Endothelial cell of umbilical vein (primary cell): ENCODE measurements around the gene RASGRF1. TPM values are rescaled to one million over a fixed set of nuclear protein-coding genes. Genes with fewer than 3 reads are reported as not detected.

Source experiments
- BruUV-seq: library from RNA; stranded (reverse); fragments of 400-500 nt; replicated peaks from 2 replicates; lab custom pipeline; 2021; lab: Mats Ljungman, UMichigan
- CTCF ChIA-PET: fragments of 300-600, 350-600 bp; sonication (Branson Sonifier 250); formaldehyde crosslinking; loops from one replicate; lab custom pipeline; 2021; ENCODE audit warnings: antibody characterized with exemption, inconsistent platforms; lab: Charles Lee
- POLR2A ChIA-PET: fragments of 300-600, 350-600 bp; sonication (Branson Sonifier 250); formaldehyde crosslinking; loops from one replicate; lab custom pipeline; 2021; ENCODE audit warnings: antibody characterized with exemption, inconsistent platforms; lab: Charles Lee
- DNase-seq: peaks from one replicate; pipeline ENCODE4 v3.0.0-alpha.2; 2011; ENCODE audit warnings: low read depth, low spot score
- FAIRE-seq: peaks from 2 replicates; lab custom pipeline; 2011; peaks lifted over from hg19 to GRCh38; lab: Jason Lieb, UNC
- H2AFZ ChIP-seq: 2 replicates; pipeline ENCODE4 v1.6.0; 2012; ENCODE audit warnings: low read depth, low read length, control low read depth, inconsistent platforms
- H3K27ac ChIP-seq: 2 replicates; pipeline ENCODE4 v1.5.1; 2011; ENCODE audit warnings: low read depth, mild to moderate bottlenecking, control low read depth, low read length, moderate library complexity; ENCODE audit not compliant: insufficient read depth
- H3K27me3 ChIP-seq, 2 experiments: 2 replicates each; pipeline versions ENCODE4 v1.6.0 to v1.6.1; 2011; ENCODE audit warnings: low read length in 2 of 2, mixed read lengths in 1 of 2; ENCODE audit not compliant: control insufficient read depth in 2 of 2, insufficient read depth in 2 of 2
- H3K36me3 ChIP-seq, 2 experiments: 2 replicates in 1 of 2; 3 replicates in 1 of 2; pipeline ENCODE4 v1.5.1; 2011; ENCODE audit warnings: low read length in 2 of 2, mild to moderate bottlenecking in 1 of 2, moderate library complexity in 1 of 2; ENCODE audit not compliant: control insufficient read depth in 2 of 2, insufficient read depth in 2 of 2; ENCODE audit errors: extremely low read depth in 1 of 2
- H3K4me1 ChIP-seq: 3 replicates; pipeline ENCODE4 v1.5.1; 2011; ENCODE audit warnings: mild to moderate bottlenecking, low read length; ENCODE audit not compliant: control insufficient read depth, insufficient read depth; ENCODE audit errors: extremely low read depth
- H3K4me2 ChIP-seq: 2 replicates; pipeline ENCODE4 v1.6.1; 2011; ENCODE audit warnings: low read length, control low read depth, mixed read lengths; ENCODE audit not compliant: insufficient read depth
- H3K4me3 ChIP-seq, 3 experiments: fragments of 200-600 bp in 1 of 3; sonication (generic), shearing (Covaris generic) in 1 of 3; replicated peaks in 1 of 3; 2 replicates each; pipeline ENCODE4 v1.5.1; 2011 to 2016; ENCODE audit warnings: control low read depth in 3 of 3, low read length in 3 of 3, mild to moderate bottlenecking in 2 of 3, inconsistent platforms in 1 of 3, low read depth in 1 of 3, moderate library complexity in 1 of 3; ENCODE audit not compliant: insufficient read depth in 1 of 3
- H3K79me2 ChIP-seq: 2 replicates; pipeline ENCODE4 v1.6.0; 2012; ENCODE audit warnings: low read length, inconsistent platforms; ENCODE audit not compliant: control insufficient read depth, insufficient read depth
- H3K9ac ChIP-seq: replicated peaks from 2 replicates; pipeline ENCODE3; 2011; ENCODE audit warnings: low read length, control low read depth; ENCODE audit not compliant: insufficient read depth; ENCODE audit errors: extremely low read depth
- H3K9me1 ChIP-seq: replicated peaks from 3 replicates; pipeline ENCODE4 v1.6.0; 2011; ENCODE audit warnings: mild to moderate bottlenecking, low read length; ENCODE audit not compliant: control insufficient read depth, insufficient read depth; ENCODE audit errors: extremely low read depth
- H3K9me3 ChIP-seq: replicated peaks from 2 replicates; pipeline ENCODE4 v1.5.1; 2012; ENCODE audit warnings: low read length, inconsistent platforms; ENCODE audit not compliant: control insufficient read depth, insufficient read depth
- H4K20me1 ChIP-seq: replicated peaks from 2 replicates; pipeline ENCODE3; 2011; ENCODE audit warnings: mild to moderate bottlenecking, low read length; ENCODE audit not compliant: control insufficient read depth, insufficient read depth; ENCODE audit errors: extremely low read depth
- EZH2 ChIP-seq: IDR thresholded peaks from 2 replicates; pipeline ENCODE4 v1.6.1; 2012; ENCODE audit warnings: borderline replicate concordance, low read depth, mild to moderate bottlenecking, moderate library complexity, low read length, inconsistent platforms; ENCODE audit not compliant: severe bottlenecking
- FOS ChIP-seq: IDR thresholded peaks from 2 replicates; pipeline ENCODE4 v1.6.1; 2011; ENCODE audit warnings: mild to moderate bottlenecking, low read length, moderate library complexity, borderline replicate concordance; ENCODE audit not compliant: insufficient read depth
- GATA2 ChIP-seq: IDR thresholded peaks from 2 replicates; pipeline ENCODE4 v1.7.0; 2011; ENCODE audit warnings: low read depth, mild to moderate bottlenecking, moderate library complexity, mixed read lengths, low read length; ENCODE audit not compliant: insufficient read length, insufficient read depth
- JUN ChIP-seq: IDR thresholded peaks from 2 replicates; pipeline ENCODE4 v1.6.1; 2011; ENCODE audit warnings: borderline replicate concordance, low read depth; ENCODE audit not compliant: insufficient read length, insufficient read depth
- MYC ChIP-seq: IDR thresholded peaks from one replicate; pipeline ENCODE4 v1.6.1; 2011; ENCODE audit warnings: mild to moderate bottlenecking, low read depth, low read length
- POLR2A ChIP-seq: IDR thresholded peaks from 2 replicates; pipeline ENCODE4 v1.6.1; 2012; ENCODE audit warnings: low read depth, mild to moderate bottlenecking, control low read depth, low read length
- POLR2AphosphoS5 ChIP-seq: IDR thresholded peaks from 2 replicates; pipeline ENCODE4 v1.6.1; 2012; ENCODE audit warnings: low read depth, mild to moderate bottlenecking, control low read depth, low read length, moderate library complexity; ENCODE audit not compliant: insufficient read depth
- dilution Hi-C: fragments of 300-500 bp; cut with MboI; formaldehyde crosslinking; loops from one replicate; pipeline ENCODE4 v1.15.0; 2019; ENCODE audit warnings: low sequenced_read_pairs; ENCODE audit not compliant: extremely low pct_ligation_motif_present
- intact Hi-C: fragments of 100-400 bp; cut with micrococcal nuclease; formaldehyde crosslinking; loops from one replicate; pipeline ENCODE4 v1.10.0; 2022
- polyA plus RNA-seq, 4 experiments: library from polyadenylated mRNA; depleted of rRNA in 3 of 4; stranded (reverse) in 3 of 4; unstranded in 1 of 4; fragments of >200 nt; gene quantifications; 2 replicates each; pipeline versions ENCODE4 v1.2.1 to v1.2.3, GENCODE V29; 2011 to 2012; ENCODE audit warnings: missing spikeins in 1 of 4
- total RNA-seq: library from RNA; stranded (reverse); gene quantifications from 2 replicates; pipeline ENCODE4 v1.2.3, GENCODE V29; 2021
- TF ChIP-seq, protein P1 (sequence below), 2 donors: IDR thresholded peaks; 1 replicate in 1 of 2; 2 replicates in 1 of 2; pipeline ENCODE4 v1.5.1; 2011; ENCODE audit warnings: low read length in 2 of 2, mild to moderate bottlenecking in 2 of 2, moderate library complexity in 2 of 2, control low read depth in 1 of 2, inconsistent platforms in 1 of 2, low read depth in 1 of 2; ENCODE audit not compliant: insufficient read depth in 1 of 2; ENCODE audit errors: extremely low read depth in 1 of 2
- TF ChIP-seq, protein P2 (sequence below): IDR thresholded peaks from 2 replicates; pipeline ENCODE4 v1.6.1; 2011; ENCODE audit not compliant: insufficient read depth, insufficient read length

RASGRF1 gene
- total and polyA plus RNA-seq, 2 donors (not counting 3 experiments of a cell fraction or from before 2014, with no cell fraction given) = 0.04 TPM; not detected in 1

DNA sequence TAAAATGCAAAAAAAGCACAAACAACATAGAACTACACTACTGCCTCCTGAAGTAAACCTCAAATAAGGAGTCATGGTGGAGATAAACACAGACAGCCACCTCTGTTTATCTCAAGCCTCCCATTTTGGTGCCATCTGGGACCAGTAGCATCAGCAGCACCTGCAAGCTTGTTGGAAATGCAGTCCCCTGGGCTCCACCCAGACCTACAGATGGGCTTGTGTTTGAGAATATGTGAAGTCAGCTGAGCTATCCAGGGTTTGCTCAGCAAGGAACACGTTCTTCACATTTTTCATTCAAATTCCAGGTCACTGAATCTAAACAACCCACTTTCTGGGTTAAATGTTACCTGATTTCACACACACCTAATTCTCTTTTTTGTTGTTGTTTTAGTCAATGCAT lies 45.5 kb downstream of the RASGRF1 start:
- dilution Hi-C loops (no loop called here), intact Hi-C loops (no loop called here)
- Histone ChIP-seq H3K27me3 (no peaks in the 10 kb centered on the region), H3K27ac (no peak overlapping the region), H3K4me3 (no peak overlapping the region), H3K79me2 (no peaks in the 10 kb centered on the region), H3K36me3 (no peaks in the 10 kb centered on the region), H3K4me2 (no peak overlapping the region), H4K20me1 (no peaks in the 10 kb centered on the region), H3K9me1 (no peaks in the 10 kb centered on the region), H2AFZ (no peak overlapping the region), H3K9ac (no peak overlapping the region), H3K4me1 (no peaks in the 10 kb centered on the region), H3K9me3 (no peaks in the 10 kb centered on the region)
- DNase-seq (no peak), FAIRE-seq (no peak)
- POLR2A ChIA-PET = no interaction called here
- CTCF ChIA-PET = no interaction called here
- BruUV-seq = no TSS peak
- TF ChIP-seq POLR2A (no peak), FOS (no peak), MYC (no peak), POLR2AphosphoS5 (no peak)

DNA sequence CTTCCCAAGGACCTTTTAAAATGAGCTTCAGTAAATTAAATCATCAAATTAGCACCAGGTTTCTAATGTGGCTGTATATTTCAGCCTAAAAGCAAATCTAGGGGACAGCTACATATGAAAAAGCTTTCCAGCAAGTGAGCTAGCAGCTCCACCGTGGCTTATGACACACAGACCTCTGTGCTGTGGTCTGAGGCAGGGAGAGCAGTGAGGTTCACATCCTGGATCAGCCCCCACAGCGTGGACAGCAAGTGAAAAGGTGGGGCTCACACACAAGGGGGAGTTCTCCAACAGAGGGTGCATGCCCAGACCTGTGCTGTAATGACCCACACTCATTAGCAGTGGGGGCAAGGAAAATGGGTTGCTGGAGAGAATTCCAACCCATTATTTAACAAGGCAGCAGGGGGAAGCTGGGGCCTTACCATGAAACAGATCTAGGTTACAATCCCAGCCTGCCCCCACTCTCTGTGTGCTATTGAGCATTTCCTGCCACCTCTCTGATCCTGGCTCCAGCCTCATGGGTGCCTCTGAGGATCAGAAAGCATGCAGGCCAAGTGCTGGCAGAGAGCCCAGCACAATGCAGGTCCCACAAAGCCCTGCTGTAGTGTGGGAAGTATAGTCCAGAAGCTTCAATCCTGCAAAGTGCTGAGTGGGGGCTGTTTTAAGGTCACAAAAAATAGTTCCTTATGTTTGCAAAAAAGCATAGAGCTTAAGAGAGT lies 48.2 kb downstream of the RASGRF1 start:
- H3K27me3 ChIP-seq = no peaks in the 10 kb centered on the region
- DNase-seq = no peak
- no peak overlapping the region for H3K9ac ChIP-seq
- no peaks in the 10 kb centered on the region for H3K9me3 ChIP-seq
- no peak overlapping the region for H3K27ac ChIP-seq
- CTCF ChIA-PET = interaction anchor here (1.1 to 2.7 kb wide), 5 partner anchors 14 to 143 kb away, joined by 3 to 11 read pairs (median 3); no protein-coding TSS in a partner anchor
- no peak overlapping the region for H2AFZ ChIP-seq
- no peaks in the 10 kb centered on the region for H3K9me1 ChIP-seq
- H3K36me3 ChIP-seq = no peaks in the 10 kb centered on the region
- H4K20me1 ChIP-seq = no peaks in the 10 kb centered on the region
- H3K4me2 ChIP-seq = no peak overlapping the region
- no TSS peak for BruUV-seq
- no peaks in the 10 kb centered on the region for H3K79me2 ChIP-seq
- H3K4me1 ChIP-seq = no peaks in the 10 kb centered on the region
- POLR2A ChIA-PET = no interaction called here
- intact Hi-C loops = no loop called here
- TF ChIP-seq JUN = no peak
- no peak for TF ChIP-seq POLR2AphosphoS5
- TF ChIP-seq, protein P1, sequence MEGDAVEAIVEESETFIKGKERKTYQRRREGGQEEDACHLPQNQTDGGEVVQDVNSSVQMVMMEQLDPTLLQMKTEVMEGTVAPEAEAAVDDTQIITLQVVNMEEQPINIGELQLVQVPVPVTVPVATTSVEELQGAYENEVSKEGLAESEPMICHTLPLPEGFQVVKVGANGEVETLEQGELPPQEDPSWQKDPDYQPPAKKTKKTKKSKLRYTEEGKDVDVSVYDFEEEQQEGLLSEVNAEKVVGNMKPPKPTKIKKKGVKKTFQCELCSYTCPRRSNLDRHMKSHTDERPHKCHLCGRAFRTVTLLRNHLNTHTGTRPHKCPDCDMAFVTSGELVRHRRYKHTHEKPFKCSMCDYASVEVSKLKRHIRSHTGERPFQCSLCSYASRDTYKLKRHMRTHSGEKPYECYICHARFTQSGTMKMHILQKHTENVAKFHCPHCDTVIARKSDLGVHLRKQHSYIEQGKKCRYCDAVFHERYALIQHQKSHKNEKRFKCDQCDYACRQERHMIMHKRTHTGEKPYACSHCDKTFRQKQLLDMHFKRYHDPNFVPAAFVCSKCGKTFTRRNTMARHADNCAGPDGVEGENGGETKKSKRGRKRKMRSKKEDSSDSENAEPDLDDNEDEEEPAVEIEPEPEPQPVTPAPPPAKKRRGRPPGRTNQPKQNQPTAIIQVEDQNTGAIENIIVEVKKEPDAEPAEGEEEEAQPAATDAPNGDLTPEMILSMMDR (IDR thresholded peaks at IDR 0.05; ENCODE audit: extremely low read depth in 1 of 2, insufficient read depth in 1 of 2, low read depth in 1 of 2, low read length in 2 of 2) = no peak
- TF ChIP-seq EZH2 = no peak
- TF ChIP-seq, protein P2, sequence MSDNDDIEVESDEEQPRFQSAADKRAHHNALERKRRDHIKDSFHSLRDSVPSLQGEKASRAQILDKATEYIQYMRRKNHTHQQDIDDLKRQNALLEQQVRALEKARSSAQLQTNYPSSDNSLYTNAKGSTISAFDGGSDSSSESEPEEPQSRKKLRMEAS = no peak
- no peak for TF ChIP-seq POLR2A
- no peak for TF ChIP-seq FOS
- no peak for TF ChIP-seq MYC
- no peak for TF ChIP-seq GATA2
- H3K4me3 ChIP-seq = no peak overlapping the region
- dilution Hi-C loops = no loop called here
- FAIRE-seq = no peak
